A673 (cell line): ENCODE results near the gene ABCA4. TPM values are rescaled to one million over a fixed set of nuclear protein-coding genes. Genes with fewer than 3 reads are reported as not detected.

Experiments used
- BruUV-seq: library from RNA; stranded (reverse); fragments of 400-500 nt; replicated peaks from 2 replicates; lab custom pipeline; 2021; lab: Mats Ljungman, UMichigan
- CTCF ChIA-PET: fragments of 300-600 bp; sonication (Branson Sonifier 250); formaldehyde crosslinking; loops from one replicate; lab custom pipeline; 2022; ENCODE audit warnings: antibody characterized with exemption; lab: Charles Lee
- POLR2A ChIA-PET: fragments of 300-600 bp; sonication (Branson Sonifier 250); formaldehyde crosslinking; loops from one replicate; lab custom pipeline; 2022; ENCODE audit warnings: antibody characterized with exemption; ENCODE audit not compliant: low non-redundant PET; lab: Charles Lee
- DNase-seq: peaks from one replicate; pipeline ENCODE4 v3.0.0-alpha.2; 2015; ENCODE audit warnings: low spot score
- H3K27ac ChIP-seq: fragments of 200-600 bp; sonication (generic); 2 replicates; pipeline ENCODE4 v1.5.1; 2016; ENCODE audit warnings: mixed run types, low read depth, mild to moderate bottlenecking, mixed read lengths, antibody characterized with exemption, low read length; ENCODE audit not compliant: poor library complexity, severe bottlenecking
- H3K27me3 ChIP-seq: fragments of 200-600 bp; sonication (generic); replicated peaks from 2 replicates; pipeline ENCODE4 v1.6.1; 2017; ENCODE audit warnings: mixed run types, low read depth, mild to moderate bottlenecking, mixed read lengths, antibody characterized with exemption, low read length; ENCODE audit not compliant: insufficient read depth, poor library complexity
- H3K36me3 ChIP-seq: fragments of 200-600 bp; sonication (generic); 2 replicates; pipeline ENCODE4 v1.6.1; 2016; ENCODE audit warnings: mixed run types, mild to moderate bottlenecking, mixed read lengths, antibody characterized with exemption, low read length; ENCODE audit not compliant: insufficient read depth, poor library complexity, severe bottlenecking
- H3K4me1 ChIP-seq: fragments of 200-600 bp; sonication (generic); 2 replicates; pipeline ENCODE4 v1.6.1; 2017; ENCODE audit warnings: mixed run types, mild to moderate bottlenecking, mixed read lengths, antibody characterized with exemption, low read length; ENCODE audit not compliant: insufficient read depth, poor library complexity, severe bottlenecking
- H3K4me3 ChIP-seq: fragments of 200-600 bp; sonication (generic); 2 replicates; pipeline ENCODE4 v1.5.1; 2016; ENCODE audit warnings: low read depth, mixed run types, mild to moderate bottlenecking, mixed read lengths, low read length; ENCODE audit not compliant: poor library complexity, severe bottlenecking
- H3K9me3 ChIP-seq: fragments of 200-600 bp; sonication (generic); 2 replicates; pipeline ENCODE4 v1.6.1; 2016; ENCODE audit warnings: mixed run types, low read depth, mild to moderate bottlenecking, mixed read lengths, antibody characterized with exemption, low read length; ENCODE audit not compliant: poor library complexity, severe bottlenecking
- EZH2 ChIP-seq: fragments of 200-600 bp; sonication (generic); IDR thresholded peaks from 2 replicates; pipeline ENCODE4 v1.6.1; 2017; ENCODE audit warnings: borderline replicate concordance, low read depth, mild to moderate bottlenecking, mixed read lengths, antibody characterized with exemption, low read length; ENCODE audit not compliant: poor library complexity, severe bottlenecking
- intact Hi-C: fragments of 100-400 bp; cut with micrococcal nuclease; formaldehyde crosslinking; loops from one replicate; pipeline ENCODE4 v1.10.0; 2022; ENCODE audit not compliant: unreplicated experiment
- total RNA-seq: library from RNA; stranded (reverse); gene quantifications from 2 replicates; pipeline ENCODE4 v1.2.3, GENCODE V29; 2021
- TF ChIP-seq, protein P1 (sequence below): fragments of 300-800, 200-600 bp; sonication (generic); conservative IDR thresholded peaks from 2 replicates; pipeline ENCODE4 v1.5.1; 2017; ENCODE audit warnings: low read depth, mild to moderate bottlenecking, antibody characterized with exemption, low read length, moderate library complexity, mixed read lengths

The ABCA4 gene
- total RNA-seq, 1 experiment from 2014 or later, result 0.09 TPM

DNA sequence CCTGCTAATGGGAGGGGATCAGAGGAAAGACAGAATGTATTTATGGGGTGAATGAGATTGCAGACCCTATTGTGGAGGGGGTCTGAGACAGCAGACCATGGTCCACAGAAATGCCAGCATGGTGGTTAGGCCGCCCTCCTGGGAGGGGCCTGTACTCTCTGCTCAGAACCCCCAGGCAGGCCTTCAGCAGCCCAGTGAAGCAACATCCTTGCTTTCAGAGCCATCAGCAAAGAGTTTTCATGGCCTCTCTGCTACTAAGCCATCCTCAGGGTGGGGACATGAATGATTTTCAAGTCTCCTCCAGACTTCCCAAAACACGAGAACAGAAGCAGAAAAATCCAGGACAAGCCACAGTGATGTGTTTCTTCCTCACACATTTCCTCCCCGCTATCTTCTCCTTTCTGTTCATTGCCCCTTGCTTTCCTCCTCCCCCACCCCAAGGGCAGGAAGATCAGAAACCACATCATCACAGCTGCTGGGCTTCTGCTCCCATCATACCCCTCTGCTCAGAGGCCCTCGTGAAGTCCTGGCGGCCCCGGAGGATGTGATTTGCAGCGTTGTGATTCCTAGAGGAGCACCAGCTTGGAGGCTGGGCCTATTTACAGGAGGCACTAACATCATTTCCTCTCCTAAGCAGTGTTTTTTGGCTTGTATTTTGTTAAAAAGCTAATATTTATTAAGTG, 48.0 kb downstream of the ABCA4 start:
- BruUV-seq, result no TSS peak
- DNase-seq, result no peak
- no peak for TF ChIP-seq EZH2
- TF ChIP-seq, protein P1, sequence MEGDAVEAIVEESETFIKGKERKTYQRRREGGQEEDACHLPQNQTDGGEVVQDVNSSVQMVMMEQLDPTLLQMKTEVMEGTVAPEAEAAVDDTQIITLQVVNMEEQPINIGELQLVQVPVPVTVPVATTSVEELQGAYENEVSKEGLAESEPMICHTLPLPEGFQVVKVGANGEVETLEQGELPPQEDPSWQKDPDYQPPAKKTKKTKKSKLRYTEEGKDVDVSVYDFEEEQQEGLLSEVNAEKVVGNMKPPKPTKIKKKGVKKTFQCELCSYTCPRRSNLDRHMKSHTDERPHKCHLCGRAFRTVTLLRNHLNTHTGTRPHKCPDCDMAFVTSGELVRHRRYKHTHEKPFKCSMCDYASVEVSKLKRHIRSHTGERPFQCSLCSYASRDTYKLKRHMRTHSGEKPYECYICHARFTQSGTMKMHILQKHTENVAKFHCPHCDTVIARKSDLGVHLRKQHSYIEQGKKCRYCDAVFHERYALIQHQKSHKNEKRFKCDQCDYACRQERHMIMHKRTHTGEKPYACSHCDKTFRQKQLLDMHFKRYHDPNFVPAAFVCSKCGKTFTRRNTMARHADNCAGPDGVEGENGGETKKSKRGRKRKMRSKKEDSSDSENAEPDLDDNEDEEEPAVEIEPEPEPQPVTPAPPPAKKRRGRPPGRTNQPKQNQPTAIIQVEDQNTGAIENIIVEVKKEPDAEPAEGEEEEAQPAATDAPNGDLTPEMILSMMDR, result no peak
- Histone ChIP-seq H3K9me3 (no peaks in the 10 kb centered on the region), H3K27me3 (no peaks in the 10 kb centered on the region), H3K4me3 (no peak overlapping the region), H3K36me3 (no peaks in the 10 kb centered on the region), H3K4me1 (peaks cover 27% of the 10 kb centered on the region), H3K27ac (no peak overlapping the region)
- intact Hi-C loops, result no loop called here
- ChIA-PET CTCF (no interaction called here), POLR2A (interaction anchor here (0.6 kb wide), 1 partner anchor 418 kb away, joined by 3 read pairs; no protein-coding TSS in a partner anchor)

DNA sequence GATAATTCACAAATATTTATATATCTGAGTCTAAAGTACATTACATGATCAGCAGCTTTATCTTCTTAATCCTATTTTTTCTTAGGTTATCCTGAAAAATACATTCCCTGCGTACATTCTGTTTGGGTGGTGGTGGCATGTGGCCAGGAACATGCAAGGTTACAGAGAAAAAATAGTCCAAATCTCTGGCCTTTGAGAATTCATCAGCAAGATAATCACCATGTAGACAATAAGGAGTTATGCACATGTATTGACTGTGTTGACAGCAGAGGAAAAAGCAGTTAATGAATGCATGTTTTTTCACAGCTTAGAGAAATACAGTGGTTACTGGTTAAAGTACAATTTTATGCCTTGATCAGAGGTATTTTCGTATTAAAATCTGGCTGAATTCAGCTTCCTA, 49.0 kb downstream of the ABCA4 start:
- TF ChIP-seq EZH2, result no peak
- TF ChIP-seq, protein P1, result no peak
- BruUV-seq, result no TSS peak
- Histone ChIP-seq H3K27me3 (no peaks in the 10 kb centered on the region), H3K4me3 (no peak overlapping the region), H3K9me3 (no peaks in the 10 kb centered on the region), H3K36me3 (no peaks in the 10 kb centered on the region), H3K27ac (no peak overlapping the region), H3K4me1 (peaks cover 27% of the 10 kb centered on the region)
- CTCF ChIA-PET, result interaction anchor here (0.6 kb wide), 1 partner anchor 50 kb away, joined by 3 read pairs; no protein-coding TSS in a partner anchor
- intact Hi-C loops, result no loop called here
- no peak for DNase-seq
- POLR2A ChIA-PET, result no interaction called here

DNA sequence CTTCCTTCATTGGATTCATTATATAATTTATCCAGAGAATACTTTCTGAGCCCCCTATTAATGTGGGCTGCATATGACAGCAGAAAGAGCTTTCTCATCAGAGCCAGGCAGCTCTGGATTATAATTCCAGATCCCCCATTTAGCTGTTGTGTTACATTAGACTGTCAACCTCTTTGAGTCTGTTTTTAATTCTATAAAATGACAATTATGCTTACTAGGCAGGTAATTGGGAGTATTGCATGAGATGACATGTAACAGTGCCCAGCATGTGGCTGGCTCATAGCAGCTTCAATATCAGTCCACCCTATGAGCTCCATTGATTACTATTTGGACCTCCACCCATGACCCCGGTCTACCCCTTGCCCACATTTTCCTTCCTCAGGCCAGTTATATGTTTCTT, 49.6 kb downstream of the ABCA4 start:
- BruUV-seq, result no TSS peak
- intact Hi-C loops, result no loop called here

More for the DNA sequence above, 49.6 kb downstream of the ABCA4 start:
- no peak for DNase-seq
- TF ChIP-seq, protein P1, result no peak
- no peak for TF ChIP-seq EZH2
- Histone ChIP-seq H3K36me3 (no peaks in the 10 kb centered on the region), H3K4me1 (peaks cover 27% of the 10 kb centered on the region), H3K27ac (no peak overlapping the region), H3K27me3 (no peaks in the 10 kb centered on the region), H3K9me3 (no peaks in the 10 kb centered on the region), H3K4me3 (no peak overlapping the region)
- POLR2A ChIA-PET, result interaction anchor here (0.6 kb wide), 1 partner anchor 239 kb away, joined by 10 read pairs; no protein-coding TSS in a partner anchor
- CTCF ChIA-PET, result interaction anchor here (0.6 to 1.3 kb wide), 2 partner anchors 10 to 49 kb away, joined by 3 read pairs; no protein-coding TSS in a partner anchor
